Activated T-cell treated with anti-CD3 and anti-CD28 coated beads, Interleukin-2, amount 50 U/mL, for 48 hours (primary cell): ENCODE measurements around the gene CDK4.

ENCODE experiments used
- DNase-seq, 2 experiments: peaks; one replicate each; pipeline ENCODE4 v3.0.0-alpha.2; 2020

Gene CDK4

GRCh38 chr12:57737467-57738460 is 14.3 kb downstream of the CDK4 start:
- no peak for DNase-seq

- DNase-seq: no peak
Measured at GRCh38 chr12:57736741-57737466, 15.2 kb downstream of the CDK4 start.

GRCh38 chr12:57735952-57736740 is 16.0 kb downstream of the CDK4 start:
- no peak for DNase-seq

GRCh38 chr12:57735198-57735855 is 16.8 kb downstream of the CDK4 start:
- DNase-seq: no peak

GRCh38 chr12:57734591-57734990 is 17.5 kb downstream of the CDK4 start:
- DNase-seq: no peak

- DNase-seq: no peak
Measured at GRCh38 chr12:57733928-57734327, 18.2 kb downstream of the CDK4 start.

- DNase-seq: no peak
Measured at GRCh38 chr12:57732726-57733593, 19.1 kb downstream of the CDK4 start.

GRCh38 chr12:57732270-57732669 is 19.8 kb downstream of the CDK4 start:
- DNase-seq: no peak

GRCh38 chr12:57731411-57732080 is 20.6 kb downstream of the CDK4 start:
- DNase-seq: no peak

GRCh38 chr12:57730336-57731067 is 21.6 kb downstream of the CDK4 start:
- no peak for DNase-seq

- no peak for DNase-seq
Measured at GRCh38 chr12:57729321-57729844, 22.7 kb downstream of the CDK4 start.

- DNase-seq: no peak
Measured at GRCh38 chr12:57727758-57728395, 24.2 kb downstream of the CDK4 start.

GRCh38 chr12:57726884-57727757 is 25.0 kb downstream of the CDK4 start:
- DNase-seq: peak; percentile 15 to 16

- DNase-seq: peak; percentile 46 to 54
Measured at GRCh38 chr12:57726151-57726883, 25.8 kb downstream of the CDK4 start.

GRCh38 chr12:57725851-57726150 is 26.3 kb downstream of the CDK4 start:
- DNase-seq: no peak

GRCh38 chr12:57724936-57725740 is 27.0 kb downstream of the CDK4 start:
- peak; percentile 9 to 15 for DNase-seq
